ENCODE results near the gene FNDC1. TPM values are rescaled to one million over a fixed set of nuclear protein-coding genes. Genes with fewer than 3 reads are reported as not detected.
"Not testable (repeated sequence)": the region's sequence is repeated elsewhere in the genome, so short reads cannot be mapped to it uniquely, and the experiment has no call there.

FNDC1 gene
- polyA plus RNA-seq: not detected

DNA sequence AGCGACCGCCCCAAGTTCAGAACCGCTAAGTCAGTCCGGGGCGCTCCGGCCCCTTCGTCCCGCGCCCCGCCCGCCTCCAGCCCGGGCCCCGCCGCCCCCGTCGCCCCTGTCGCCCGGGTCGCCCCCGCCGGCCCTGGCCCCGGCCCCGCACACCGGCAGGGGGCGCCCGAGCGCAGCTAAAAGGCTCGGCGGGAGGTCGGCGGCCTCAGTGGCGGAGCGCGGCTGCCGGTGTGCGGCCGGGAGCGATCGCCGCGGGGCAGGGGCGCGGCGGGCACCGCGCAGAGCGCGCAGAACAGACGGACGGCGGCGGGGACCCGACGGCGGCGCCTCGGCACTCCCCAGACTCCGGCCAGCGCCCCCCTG is at the start of gene FNDC1:
TSS of gene FNDC1 (plus strand) at position 208 of the 363 bp plus-strand sequence. CDS start 197 bp downstream, outside the sequence.
- Mint-ChIP-seq H3K4me3 (peak within 1 kb of the TSS; percentile 52 to 76 (median 58)), H3K27me3 (ENCODE audit: low read depth in 3 of 3) (peaks cover 16 to 34% (median 21%) of the 10 kb centered on the region in 3 donors), H3K27ac (no peak within 1 kb of the TSS), H3K36me3 (no peaks in the 10 kb centered on the region), H3K4me1 (peaks cover 6 to 19% of the 10 kb centered on the region in 2 donors), H3K9me3 (no peaks in the 10 kb centered on the region)
- DNase-seq: peak in 2 of 3 donors; percentile 31 to 35

DNA sequence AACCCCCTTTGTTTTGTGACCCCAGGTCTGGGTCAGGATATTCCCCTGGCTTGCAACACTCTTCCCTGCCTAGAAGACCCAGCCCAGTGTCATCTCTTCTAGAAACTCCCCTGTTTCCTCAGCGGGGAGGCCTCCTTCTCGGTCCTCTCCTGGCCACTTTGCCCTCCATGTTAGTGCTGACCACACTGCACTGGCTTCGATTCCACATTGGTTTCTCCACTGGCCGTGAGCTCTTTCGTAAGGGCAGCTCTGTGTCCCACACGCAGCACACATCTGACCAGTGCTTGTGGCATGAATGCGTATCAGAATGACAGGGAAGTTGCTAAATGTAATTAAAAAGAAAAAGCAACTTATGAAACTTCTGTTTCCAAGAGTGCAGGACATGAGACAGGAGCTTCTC is 49.4 kb upstream of the FNDC1 start:
- H3K27me3 Mint-ChIP-seq (ENCODE audit: low read depth in 3 of 3): peaks cover 0 to 3% (median 3%) of the 10 kb centered on the region in 3 donors
- H3K36me3 Mint-ChIP-seq: no peaks in the 10 kb centered on the region
- peaks cover 8 to 9% of the 10 kb centered on the region in 2 donors for H3K4me1 Mint-ChIP-seq
- no peak overlapping the region for H3K27ac Mint-ChIP-seq
- DNase-seq: no peak
- no peak overlapping the region for H3K4me3 Mint-ChIP-seq
- no peaks in the 10 kb centered on the region for H3K9me3 Mint-ChIP-seq

DNA sequence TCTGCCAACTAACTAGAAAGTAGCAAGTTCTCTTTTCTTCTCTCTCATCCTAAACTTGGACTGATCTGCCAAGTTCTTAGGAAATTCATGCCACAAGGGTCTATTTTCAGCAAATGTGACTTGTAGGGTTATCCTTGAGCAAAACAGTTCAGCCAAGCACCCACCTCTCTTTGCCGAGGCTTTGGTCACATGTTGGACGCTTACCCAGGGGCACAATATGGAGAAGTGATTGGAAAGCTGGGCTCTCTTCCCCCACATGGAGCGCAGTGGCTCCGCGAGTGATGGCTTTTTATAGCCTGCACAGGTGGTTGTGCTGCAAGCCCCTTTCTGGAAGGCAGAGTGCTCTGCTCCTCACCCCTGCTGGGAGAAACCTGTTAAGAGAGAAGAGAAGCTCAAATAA is 47.7 kb upstream of the FNDC1 start:
- H3K36me3 Mint-ChIP-seq: no peaks in the 10 kb centered on the region
- peaks cover 0 to 3% (median 0%) of the 10 kb centered on the region in 3 donors for H3K27me3 Mint-ChIP-seq (ENCODE audit: low read depth in 3 of 3)
- DNase-seq: no peak
- no peaks in the 10 kb centered on the region for H3K4me1 Mint-ChIP-seq
- no peak overlapping the region for H3K4me3 Mint-ChIP-seq
- no peaks in the 10 kb centered on the region for H3K9me3 Mint-ChIP-seq
- no peak overlapping the region for H3K27ac Mint-ChIP-seq

DNA sequence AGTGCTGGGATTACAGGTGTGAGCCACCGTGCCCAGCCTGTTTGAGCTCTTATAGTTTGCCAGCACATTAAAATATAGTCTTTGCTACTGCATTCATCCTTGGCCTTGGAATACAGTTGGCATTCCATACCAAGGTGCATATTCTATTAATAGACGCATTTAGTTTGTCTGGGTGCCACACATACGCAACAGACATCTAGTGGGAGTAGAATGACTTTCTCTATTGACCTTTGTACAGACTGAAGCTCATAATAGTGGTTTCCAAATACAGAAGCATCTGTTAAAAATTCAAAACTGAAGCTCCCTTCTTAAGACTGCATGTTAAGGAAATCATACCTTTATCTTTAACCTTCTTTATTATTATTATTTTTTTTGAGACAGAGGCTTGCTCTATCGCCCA is 46.7 kb upstream of the FNDC1 start:
- Mint-ChIP-seq H3K27ac (no peak overlapping the region), H3K9me3 (no peaks in the 10 kb centered on the region), H3K4me1 (no peaks in the 10 kb centered on the region), H3K4me3 (no peak overlapping the region), H3K36me3 (peaks cover 0 to 3% (median 0%) of the 10 kb centered on the region in 3 donors), H3K27me3 (ENCODE audit: low read depth in 3 of 3) (peaks cover 0 to 3% (median 0%) of the 10 kb centered on the region in 3 donors)
- DNase-seq: no peak

DNA sequence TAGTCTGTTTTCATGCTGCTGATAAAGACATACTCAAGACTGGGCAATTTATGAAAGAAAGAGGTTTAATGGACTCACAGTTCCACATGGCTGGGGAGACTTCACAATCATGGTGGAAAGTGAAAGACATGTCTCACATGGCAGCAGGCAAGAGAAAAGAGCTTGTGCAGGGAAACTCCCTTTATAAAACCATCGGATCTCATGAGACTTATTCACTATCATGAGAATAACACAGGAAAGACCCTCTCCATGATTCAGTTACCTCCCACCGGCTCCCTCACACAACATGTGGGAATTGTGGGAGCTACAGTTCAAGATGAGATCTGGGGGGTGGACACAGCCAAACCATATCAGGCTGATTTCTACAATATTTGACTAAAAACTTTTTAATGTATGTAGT is 45.4 kb upstream of the FNDC1 start:
- H3K27ac Mint-ChIP-seq; H3K27me3 Mint-ChIP-seq (ENCODE audit: low read depth in 3 of 3); H3K36me3 Mint-ChIP-seq; DNase-seq; H3K4me1 Mint-ChIP-seq; H3K9me3 Mint-ChIP-seq; H3K4me3 Mint-ChIP-seq: not testable (repeated sequence)

DNA sequence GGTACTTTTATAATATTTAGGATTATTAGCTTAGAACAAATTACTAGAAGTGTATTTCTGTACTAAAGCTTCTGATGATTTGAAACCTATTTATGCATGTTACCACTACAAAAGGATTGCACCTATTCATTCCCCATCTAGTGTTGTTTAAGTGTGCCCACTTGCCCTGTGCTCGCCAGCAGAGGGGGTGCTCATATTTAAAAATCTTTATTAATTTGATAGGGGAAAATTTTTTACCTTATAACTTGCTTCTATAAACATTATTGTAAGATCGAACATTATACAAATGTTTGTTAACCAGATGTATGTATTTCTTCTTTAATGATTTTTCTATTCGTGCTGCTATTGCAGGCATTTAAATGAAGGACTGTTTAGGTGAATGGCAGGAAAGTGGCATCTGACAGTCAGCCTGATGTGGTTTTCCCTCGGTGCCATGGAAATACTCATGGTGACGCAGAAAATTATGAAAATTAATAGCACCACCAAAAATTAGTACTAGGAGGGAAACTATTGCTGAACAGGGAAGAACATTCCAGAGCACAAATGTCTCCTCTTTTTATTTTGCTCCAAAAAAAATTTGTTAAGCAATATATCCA is 44.1 kb upstream of the FNDC1 start:
- no peaks in the 10 kb centered on the region for H3K9me3 Mint-ChIP-seq
- H3K4me3 Mint-ChIP-seq: no peak overlapping the region
- peaks cover 0 to 3% (median 0%) of the 10 kb centered on the region in 3 donors for H3K36me3 Mint-ChIP-seq
- no peak for DNase-seq
- peaks cover 0 to 1% (median 0%) of the 10 kb centered on the region in 3 donors for H3K27me3 Mint-ChIP-seq (ENCODE audit: low read depth in 3 of 3)
- H3K4me1 Mint-ChIP-seq: no peaks in the 10 kb centered on the region
- H3K27ac Mint-ChIP-seq: no peak overlapping the region

DNA sequence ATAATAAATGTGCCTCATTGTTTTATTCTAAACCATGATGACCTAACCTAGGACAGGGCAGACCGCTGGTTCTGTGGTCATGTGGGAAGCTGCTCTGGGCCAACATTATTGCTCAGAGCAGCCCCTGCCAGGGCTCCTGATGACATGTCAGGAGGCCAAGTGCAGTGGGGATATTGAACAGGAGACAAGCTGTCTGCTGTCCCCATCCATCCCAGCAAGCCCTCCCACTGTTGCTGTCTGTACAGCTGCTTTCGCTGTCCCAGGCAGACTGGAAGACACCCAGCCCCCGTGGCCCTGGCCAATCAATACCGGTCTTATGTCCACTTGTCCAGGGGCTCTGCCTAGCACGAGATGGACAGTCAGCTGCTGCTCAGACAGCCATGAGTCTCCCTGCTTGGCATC is 43.2 kb upstream of the FNDC1 start:
- Mint-ChIP-seq H3K4me1 (no peaks in the 10 kb centered on the region), H3K27ac (no peak overlapping the region), H3K4me3 (no peak overlapping the region), H3K9me3 (no peaks in the 10 kb centered on the region), H3K36me3 (peaks cover 0 to 3% (median 0%) of the 10 kb centered on the region in 3 donors), H3K27me3 (ENCODE audit: low read depth in 3 of 3) (peaks cover 0 to 1% (median 0%) of the 10 kb centered on the region in 3 donors)
- no peak for DNase-seq

DNA sequence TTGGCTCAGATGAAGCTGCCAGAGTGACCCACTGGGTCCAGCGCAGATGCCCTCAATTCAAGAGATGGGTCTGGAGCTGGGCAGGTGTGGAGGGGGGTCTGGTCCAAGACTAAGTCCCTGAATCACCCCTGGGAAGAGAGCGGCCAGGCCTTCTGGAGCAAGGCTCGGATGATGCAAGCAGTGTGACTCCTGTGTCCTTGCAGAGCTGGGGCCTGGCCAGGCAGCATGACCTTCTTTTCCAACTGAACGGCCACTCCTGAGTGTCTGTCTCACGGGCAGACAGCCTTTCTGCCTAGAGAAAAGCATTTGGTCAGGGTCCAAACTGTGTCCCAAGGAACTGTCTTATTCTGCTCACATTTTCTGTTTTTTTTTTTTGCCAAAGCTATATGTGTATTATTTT is 42.6 kb upstream of the FNDC1 start:
- H3K9me3 Mint-ChIP-seq: no peaks in the 10 kb centered on the region
- H3K4me1 Mint-ChIP-seq: no peaks in the 10 kb centered on the region
- H3K4me3 Mint-ChIP-seq: no peak overlapping the region
- peaks cover 0 to 3% (median 0%) of the 10 kb centered on the region in 3 donors for H3K36me3 Mint-ChIP-seq
- DNase-seq: no peak
- no peak overlapping the region for H3K27ac Mint-ChIP-seq
- peaks cover 0 to 2% (median 0%) of the 10 kb centered on the region in 3 donors for H3K27me3 Mint-ChIP-seq (ENCODE audit: low read depth in 3 of 3)

DNA sequence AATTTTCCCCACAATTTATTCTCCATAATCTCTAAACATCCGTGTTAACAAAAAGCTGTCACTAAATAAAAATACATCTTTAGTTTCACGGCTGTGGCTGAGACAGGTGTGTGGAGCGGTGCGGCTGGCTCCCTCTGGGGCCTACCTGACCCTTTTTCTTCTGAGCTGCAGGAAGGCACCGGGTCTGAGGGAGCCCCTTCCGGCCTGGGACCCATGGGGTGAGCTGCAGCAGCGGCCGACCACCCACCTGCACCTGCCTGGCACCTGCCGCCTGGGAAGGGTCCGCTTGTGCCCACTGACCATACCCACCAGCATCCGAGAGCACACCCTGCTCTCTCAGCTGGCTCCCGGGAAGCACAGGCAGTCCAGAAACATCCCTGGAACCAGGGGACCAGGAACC is 41.5 kb upstream of the FNDC1 start:
- no peaks in the 10 kb centered on the region for H3K4me1 Mint-ChIP-seq
- peaks cover 0 to 3% (median 2%) of the 10 kb centered on the region in 3 donors for H3K27me3 Mint-ChIP-seq (ENCODE audit: low read depth in 3 of 3)
- DNase-seq: no peak
- H3K27ac Mint-ChIP-seq: no peak overlapping the region
- H3K4me3 Mint-ChIP-seq: no peak overlapping the region
- H3K9me3 Mint-ChIP-seq: no peaks in the 10 kb centered on the region
- H3K36me3 Mint-ChIP-seq: peaks cover 0 to 3% (median 0%) of the 10 kb centered on the region in 3 donors

DNA sequence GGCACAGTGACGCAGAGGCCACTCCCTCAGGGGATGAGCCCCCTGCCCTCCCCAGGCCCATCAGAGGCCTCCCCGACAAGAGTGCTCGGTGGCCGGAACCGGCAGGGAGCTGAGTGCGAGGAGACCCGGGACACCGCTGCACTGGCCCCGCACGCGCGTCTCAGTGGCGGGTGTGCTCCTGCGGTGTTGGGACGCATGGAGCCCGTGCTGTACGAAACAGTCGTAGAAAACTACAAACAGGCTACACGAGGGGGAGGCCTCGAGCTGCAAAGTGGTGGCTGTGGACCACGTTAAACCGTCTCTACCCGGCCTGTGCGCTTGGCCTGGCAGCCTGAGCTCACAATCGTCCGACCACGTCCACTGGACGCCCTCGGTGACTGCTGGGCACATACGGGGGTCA is 40.2 kb upstream of the FNDC1 start:
- Mint-ChIP-seq H3K9me3 (no peaks in the 10 kb centered on the region), H3K4me3 (no peak overlapping the region), H3K27ac (no peak overlapping the region), H3K27me3 (ENCODE audit: low read depth in 3 of 3) (peaks cover 0 to 3% (median 2%) of the 10 kb centered on the region in 3 donors), H3K36me3 (peaks cover 0 to 3% (median 0%) of the 10 kb centered on the region in 3 donors), H3K4me1 (peaks cover 0 to 2% of the 10 kb centered on the region in 2 donors)
- DNase-seq: no peak

DNA sequence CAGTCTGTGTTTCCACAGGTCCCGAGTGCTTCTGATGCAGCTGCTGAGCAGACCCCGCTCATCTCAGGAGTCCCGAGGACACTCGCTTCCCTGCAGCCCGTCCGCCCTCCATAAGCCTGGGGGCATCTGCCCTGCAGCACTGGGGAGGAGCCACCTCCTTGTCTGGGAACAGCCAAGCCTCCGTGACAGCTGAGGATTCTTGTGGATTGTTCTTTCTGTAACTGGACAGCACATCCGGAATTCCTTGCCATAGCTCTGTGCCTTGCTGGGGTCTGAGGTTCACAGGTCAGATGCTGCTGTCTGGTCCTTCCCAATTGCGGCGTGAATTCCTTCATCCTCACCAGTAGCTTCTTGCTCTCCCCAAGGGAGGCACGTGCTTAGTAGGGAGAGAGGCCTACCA is 38.4 kb upstream of the FNDC1 start:
- Mint-ChIP-seq H3K36me3 (peaks cover 0 to 3% (median 0%) of the 10 kb centered on the region in 3 donors), H3K9me3 (no peaks in the 10 kb centered on the region), H3K4me1 (peaks cover 6 to 7% of the 10 kb centered on the region in 2 donors), H3K27ac (no peak overlapping the region), H3K4me3 (no peak overlapping the region), H3K27me3 (ENCODE audit: low read depth in 3 of 3) (peaks cover 0 to 5% (median 2%) of the 10 kb centered on the region in 3 donors)
- DNase-seq: no peak

DNA sequence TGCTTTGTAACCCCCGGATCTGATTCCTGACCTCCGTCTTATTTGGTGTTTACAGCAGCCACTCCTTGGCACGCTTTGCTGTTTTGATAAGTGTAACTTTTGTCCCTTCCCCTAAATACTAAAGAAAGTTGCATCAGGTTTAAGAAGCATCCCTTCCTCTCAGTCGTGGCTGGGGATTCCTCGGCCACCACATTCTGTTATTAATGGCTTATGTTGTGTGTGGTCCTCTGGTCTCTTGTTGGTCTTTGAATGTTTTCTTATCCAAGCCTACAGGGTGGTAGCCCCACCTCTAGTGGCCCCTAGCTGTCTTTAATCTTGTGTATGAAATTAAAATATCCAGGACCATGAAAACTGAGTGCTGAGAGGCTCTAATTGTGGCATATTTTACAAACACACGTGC is 37.5 kb upstream of the FNDC1 start:
- Mint-ChIP-seq H3K36me3 (peaks cover 0 to 3% (median 0%) of the 10 kb centered on the region in 3 donors), H3K9me3 (no peaks in the 10 kb centered on the region), H3K4me1 (peaks cover 6 to 7% of the 10 kb centered on the region in 2 donors), H3K27me3 (ENCODE audit: low read depth in 3 of 3) (peaks cover 0 to 5% (median 3%) of the 10 kb centered on the region in 3 donors), H3K27ac (peak overlapping the region in 2 of 6 donors; percentile 37 to 42), H3K4me3 (no peak overlapping the region)
- DNase-seq: no peak

DNA sequence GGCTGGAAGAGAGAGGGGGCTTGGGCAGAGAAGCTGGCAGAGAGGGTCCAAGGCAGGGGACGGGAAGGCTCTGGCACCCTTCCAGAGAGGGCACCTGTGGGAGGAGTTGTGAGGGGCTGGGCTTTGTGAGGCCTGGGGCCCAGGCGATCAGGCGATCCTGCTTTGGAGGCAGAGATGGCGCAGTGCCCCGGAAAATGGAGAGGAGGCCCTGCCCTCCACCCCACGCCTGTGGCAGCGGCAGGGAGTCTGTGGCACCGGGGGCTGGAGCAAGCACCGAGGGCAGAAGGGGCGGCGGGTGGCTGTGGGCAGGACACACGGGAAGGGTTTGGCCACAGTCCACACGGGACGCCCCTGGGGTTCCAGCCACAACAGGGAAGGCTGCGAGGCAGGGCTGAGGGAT is 36.5 kb upstream of the FNDC1 start:
- Mint-ChIP-seq H3K36me3 (no peaks in the 10 kb centered on the region), H3K27me3 (ENCODE audit: low read depth in 3 of 3) (peaks cover 0 to 5% (median 3%) of the 10 kb centered on the region in 3 donors), H3K9me3 (no peaks in the 10 kb centered on the region), H3K27ac (peak overlapping the region in 1 of 6 donors; percentile 49), H3K4me3 (no peak overlapping the region), H3K4me1 (peaks cover 6 to 7% of the 10 kb centered on the region in 2 donors)
- no peak for DNase-seq

DNA sequence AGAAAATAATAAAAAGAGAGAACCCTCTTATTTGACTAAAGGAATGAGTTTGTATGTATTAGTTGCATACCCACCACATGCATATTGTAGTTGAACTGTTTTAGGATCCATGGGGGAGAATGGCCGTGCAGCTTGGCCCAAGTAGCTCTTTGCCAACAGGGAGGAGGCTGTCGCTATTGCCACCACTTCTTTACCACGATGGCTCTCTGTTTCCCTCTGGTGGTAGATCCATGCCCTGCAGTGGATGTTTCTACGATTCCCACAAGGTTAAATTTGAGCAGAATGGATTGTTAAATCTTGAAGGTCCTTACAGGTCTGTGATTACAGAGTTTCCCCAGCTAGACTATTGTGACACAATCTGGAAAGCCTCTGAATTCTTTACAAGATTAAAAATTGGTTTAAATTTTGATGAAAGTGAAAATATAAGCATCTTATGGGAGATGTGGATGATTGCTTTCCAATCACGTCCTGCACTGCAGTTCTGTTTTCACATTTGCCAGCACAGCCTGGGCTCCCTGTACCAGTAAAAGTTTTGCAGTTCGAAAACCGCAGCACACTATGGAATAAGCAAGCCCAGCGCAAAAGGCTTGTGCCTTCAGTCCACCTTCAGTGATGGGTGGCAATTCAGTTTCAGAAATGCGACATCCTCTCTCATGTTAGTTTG is 34.4 kb upstream of the FNDC1 start:
- Mint-ChIP-seq H3K4me3 (no peak overlapping the region), H3K4me1 (peaks cover 6 to 7% of the 10 kb centered on the region in 2 donors), H3K27ac (peak overlapping the region in 2 of 6 donors; percentile 10 to 24)

More for the DNA sequence above, 34.4 kb upstream of the FNDC1 start:
- no peaks in the 10 kb centered on the region for H3K36me3 Mint-ChIP-seq
- no peaks in the 10 kb centered on the region for H3K9me3 Mint-ChIP-seq
- peak; percentile 67 to 72 (median 72) for DNase-seq
- H3K27me3 Mint-ChIP-seq (ENCODE audit: low read depth in 3 of 3): peaks cover 3 to 8% (median 5%) of the 10 kb centered on the region in 3 donors
